Sigmoid colon (tissue), 7 donors: ENCODE results near the gene OR6F1. TPM values are rescaled to one million over a fixed set of nuclear protein-coding genes. Genes with fewer than 3 reads are reported as not detected.
"Not testable (repeated sequence)": the region's sequence is repeated elsewhere in the genome, so short reads cannot be mapped to it uniquely, and the experiment has no call there.

Experiments used
- DNase-seq: peaks from one replicate; pipeline ENCODE4 v3.0.0-alpha.2; 2019
- H3K27ac ChIP-seq, 4 donors: fragments of 200-600 bp; sonication (generic); one replicate each; pipeline ENCODE4 v1.5.1; 2016 to 2019; ENCODE audit warnings: mild to moderate bottlenecking in 1 of 4
- H3K27me3 ChIP-seq, 3 donors: fragments of 200-600 bp; sonication (generic); one replicate each; pipeline ENCODE4 v1.5.1; 2019; ENCODE audit warnings: mild to moderate bottlenecking in 1 of 3
- H3K36me3 ChIP-seq, 4 donors: fragments of 200-600 bp; sonication (generic); one replicate each; pipeline ENCODE4 v1.5.1; 2016 to 2019
- H3K4me1 ChIP-seq, 4 donors: fragments of 200-600 bp; sonication (generic); one replicate each; pipeline ENCODE4 v1.5.1; 2017 to 2019
- H3K4me3 ChIP-seq, 4 donors: fragments of 200-600 bp; sonication (generic); one replicate each; pipeline ENCODE4 v1.5.1; 2017 to 2019; ENCODE audit warnings: mild to moderate bottlenecking in 2 of 4, moderate library complexity in 1 of 4
- H3K9me3 ChIP-seq, 4 donors: fragments of 200-600 bp in 3 of 4; sonication (generic) in 3 of 4; one replicate each; pipeline versions ENCODE4 v1.5.1 to v1.6.1; 2013 to 2019
- EP300 ChIP-seq, 4 donors: sonication (generic); formaldehyde crosslinking; IDR thresholded peaks; one replicate each; pipeline ENCODE4 v1.6.1; 2017; ENCODE audit warnings: antibody characterized with exemption in 4 of 4
- POLR2A ChIP-seq, 2 donors: fragments of 450-650 bp; IDR thresholded peaks; one replicate each; pipeline ENCODE4 v1.6.1; 2016; ENCODE audit warnings: antibody characterized with exemption in 2 of 2, mild to moderate bottlenecking in 2 of 2, moderate library complexity in 2 of 2
- POLR2AphosphoS5 ChIP-seq, 4 donors: sonication (generic); formaldehyde crosslinking; IDR thresholded peaks; one replicate each; pipeline ENCODE4 v1.6.1; 2017; ENCODE audit warnings: antibody characterized with exemption in 4 of 4
- WGBS, 2 donors: extraction: QIAGEN DNeasy Blood & Tissue Kit; methylation state at CpG; one replicate each; pipeline ENCODE4 v1.1.7; 2013; 5-methylcytosine and 5-hydroxymethylcytosine counted together
- intact Hi-C: fragments of 100-400 bp; cut with DNase I; formaldehyde crosslinking; loops from one replicate; pipeline ENCODE4 v1.15.1; 2023
- polyA plus RNA-seq, 3 donors: library from polyadenylated mRNA; stranded (reverse); fragments of 200-250 nt; gene quantifications; one replicate each; pipeline ENCODE4 v1.2.3, GENCODE V29; 2013
- total RNA-seq, 4 donors: library from RNA; depleted of rRNA; stranded (reverse); fragments of >200 nt; gene quantifications; one replicate each; pipeline ENCODE4 v1.1.0, GENCODE V29; 2016
- TF ChIP-seq, protein P1 (sequence below), 4 experiments: fragments of 450-650 bp in 3 of 4; fragments of 200-600 bp in 1 of 4; IDR thresholded peaks; one replicate each; pipeline ENCODE4 v1.5.1; 2016 to 2019; ENCODE audit warnings: antibody characterized with exemption in 4 of 4, mild to moderate bottlenecking in 3 of 4, moderate library complexity in 2 of 4
- donor health status: healthy with polysubstance abuse.
- donor health status: Bipolar disorder and iron deficiency.
- donor health status: healthy.

Gene OR6F1
- total and polyA plus RNA-seq, 7 donors, result not detected

DNA sequence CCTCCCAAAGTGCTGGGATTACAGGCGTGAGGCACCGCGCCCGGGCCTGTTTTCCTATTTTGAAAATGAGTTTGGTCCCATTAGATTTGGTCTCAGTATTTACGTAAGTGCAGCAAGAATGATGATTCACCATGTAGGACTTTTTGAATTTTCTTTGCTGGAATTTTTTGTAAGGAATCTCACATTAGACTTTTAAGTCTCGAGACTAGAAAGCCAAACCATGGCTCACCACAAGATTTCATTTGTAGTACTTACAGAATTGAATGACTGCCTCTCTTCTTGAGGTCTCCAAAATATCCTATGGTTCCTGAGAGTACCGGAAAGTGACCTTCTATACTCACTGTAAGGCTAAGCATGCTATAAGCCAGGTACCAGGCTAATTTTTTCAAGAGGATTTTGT lies 31.2 kb upstream of the OR6F1 start:
- peaks cover 0 to 3% (median 0%) of the 10 kb centered on the region in 4 donors for H3K9me3 ChIP-seq
- H3K27ac ChIP-seq, result no peak overlapping the region
- H3K36me3 ChIP-seq, result no peaks in the 10 kb centered on the region
- 93% methylated on average over 7 of the region's 7 CpGs for WGBS, 2 donors
- H3K4me1 ChIP-seq, result no peaks in the 10 kb centered on the region
- no peaks in the 10 kb centered on the region for H3K27me3 ChIP-seq
- TF ChIP-seq, protein P1, sequence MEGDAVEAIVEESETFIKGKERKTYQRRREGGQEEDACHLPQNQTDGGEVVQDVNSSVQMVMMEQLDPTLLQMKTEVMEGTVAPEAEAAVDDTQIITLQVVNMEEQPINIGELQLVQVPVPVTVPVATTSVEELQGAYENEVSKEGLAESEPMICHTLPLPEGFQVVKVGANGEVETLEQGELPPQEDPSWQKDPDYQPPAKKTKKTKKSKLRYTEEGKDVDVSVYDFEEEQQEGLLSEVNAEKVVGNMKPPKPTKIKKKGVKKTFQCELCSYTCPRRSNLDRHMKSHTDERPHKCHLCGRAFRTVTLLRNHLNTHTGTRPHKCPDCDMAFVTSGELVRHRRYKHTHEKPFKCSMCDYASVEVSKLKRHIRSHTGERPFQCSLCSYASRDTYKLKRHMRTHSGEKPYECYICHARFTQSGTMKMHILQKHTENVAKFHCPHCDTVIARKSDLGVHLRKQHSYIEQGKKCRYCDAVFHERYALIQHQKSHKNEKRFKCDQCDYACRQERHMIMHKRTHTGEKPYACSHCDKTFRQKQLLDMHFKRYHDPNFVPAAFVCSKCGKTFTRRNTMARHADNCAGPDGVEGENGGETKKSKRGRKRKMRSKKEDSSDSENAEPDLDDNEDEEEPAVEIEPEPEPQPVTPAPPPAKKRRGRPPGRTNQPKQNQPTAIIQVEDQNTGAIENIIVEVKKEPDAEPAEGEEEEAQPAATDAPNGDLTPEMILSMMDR (IDR thresholded peaks at IDR 0.05), result no peak
- TF ChIP-seq POLR2AphosphoS5 (IDR thresholded peaks at IDR 0.05) (no peak), EP300 (IDR thresholded peaks at IDR 0.05) (no peak), POLR2A (IDR thresholded peaks at IDR 0.05) (no peak)
- DNase-seq, result no peak
- H3K4me3 ChIP-seq, result no peak overlapping the region
- intact Hi-C loops, result no loop called here

DNA sequence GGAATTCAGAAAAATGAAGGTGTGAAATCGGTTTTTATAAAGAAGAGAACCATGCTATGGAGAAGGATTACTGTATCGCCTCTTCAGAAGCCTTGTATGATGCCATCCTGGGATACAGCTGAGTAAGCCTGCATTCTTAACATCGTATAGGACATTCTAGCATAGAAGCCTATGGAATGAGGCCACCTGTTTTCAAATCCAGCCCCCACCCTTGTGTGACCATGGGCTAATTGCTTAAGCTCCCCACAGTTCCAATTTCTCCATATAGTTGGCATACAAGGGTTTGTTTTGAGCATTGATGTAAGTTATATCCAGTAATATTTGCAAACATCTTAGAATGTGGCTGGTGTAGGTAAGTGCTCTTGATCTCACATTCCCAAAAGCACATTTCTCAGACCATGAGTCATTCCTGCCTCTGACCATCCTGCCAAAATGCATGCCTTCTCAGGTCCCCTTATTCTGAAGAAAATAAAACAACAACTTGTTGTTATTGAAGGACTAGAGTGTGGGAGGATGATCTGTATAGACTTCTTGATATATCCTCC lies 30.0 kb upstream of the OR6F1 start:
- 79 to 84% methylated on average over 3 of the region's 3 CpGs for WGBS, 2 donors
- TF ChIP-seq POLR2AphosphoS5 (IDR thresholded peaks at IDR 0.05), result no peak
- TF ChIP-seq EP300 (IDR thresholded peaks at IDR 0.05), result no peak
- TF ChIP-seq, protein P1 (IDR thresholded peaks at IDR 0.05), result no peak
- no peak for TF ChIP-seq POLR2A (IDR thresholded peaks at IDR 0.05)
- intact Hi-C loops, result no loop called here

DNA sequence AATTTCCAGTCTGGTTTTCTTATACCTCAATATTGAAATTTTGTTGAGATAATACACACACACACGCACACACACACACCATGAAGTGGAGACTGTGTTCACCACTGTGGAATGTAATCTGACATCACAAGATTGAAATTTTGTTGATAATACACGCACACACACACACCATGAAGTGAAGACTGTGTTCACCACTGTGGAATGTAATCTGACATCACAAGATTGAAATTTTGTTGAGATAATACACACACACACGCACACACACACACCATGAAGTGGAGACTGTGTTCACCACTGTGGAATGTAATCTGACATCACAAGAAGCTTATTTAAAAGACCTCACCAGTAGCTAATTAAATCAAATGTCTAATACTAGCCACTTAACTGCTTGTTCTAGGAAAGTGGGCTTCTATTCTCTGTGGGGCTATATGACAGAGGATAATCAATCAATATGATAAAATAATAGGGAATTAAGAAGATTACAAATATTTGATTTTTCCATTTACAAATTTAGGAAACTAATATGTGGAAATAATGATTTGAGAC lies 25.8 kb upstream of the OR6F1 start:
- H3K4me3 ChIP-seq, H3K9me3 ChIP-seq, H3K4me1 ChIP-seq, H3K27me3 ChIP-seq, H3K27ac ChIP-seq, H3K36me3 ChIP-seq, intact Hi-C loops, DNase-seq: not testable (repeated sequence)
- WGBS, 2 donors, result 72 to 75% methylated on average over 3 of the region's 3 CpGs

More for the DNA sequence above, 30.0 kb upstream of the OR6F1 start:
- H3K36me3 ChIP-seq, result no peaks in the 10 kb centered on the region
- DNase-seq, result no peak
- peaks cover 0 to 3% (median 0%) of the 10 kb centered on the region in 4 donors for H3K9me3 ChIP-seq
- no peak overlapping the region for H3K27ac ChIP-seq
- no peaks in the 10 kb centered on the region for H3K4me1 ChIP-seq
- no peak overlapping the region for H3K4me3 ChIP-seq
- H3K27me3 ChIP-seq, result no peaks in the 10 kb centered on the region

DNA sequence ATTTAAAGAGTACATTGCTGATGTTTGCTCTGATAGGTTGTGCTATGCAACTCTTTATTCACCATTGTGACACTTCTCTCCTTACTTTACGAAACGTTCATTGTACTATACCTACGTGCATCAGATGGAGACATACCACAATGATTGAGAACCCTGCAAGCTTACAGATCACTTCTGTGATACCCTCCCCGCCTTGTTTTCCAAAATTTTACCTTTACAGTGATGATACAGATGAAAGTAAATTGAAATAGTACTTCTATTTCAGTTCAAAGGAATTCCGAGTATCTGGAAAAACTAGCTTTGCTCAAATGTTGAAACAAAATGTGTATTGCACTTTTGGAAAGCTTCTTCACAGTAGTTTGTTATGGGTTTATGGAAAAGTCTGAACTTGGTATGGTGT lies 25.3 kb upstream of the OR6F1 start:
- intact Hi-C loops, result no loop called here
- WGBS, 2 donors, result 83 to 85% methylated on average over 5 of the region's 5 CpGs
- H3K4me1 ChIP-seq, result no peaks in the 10 kb centered on the region

DNA sequence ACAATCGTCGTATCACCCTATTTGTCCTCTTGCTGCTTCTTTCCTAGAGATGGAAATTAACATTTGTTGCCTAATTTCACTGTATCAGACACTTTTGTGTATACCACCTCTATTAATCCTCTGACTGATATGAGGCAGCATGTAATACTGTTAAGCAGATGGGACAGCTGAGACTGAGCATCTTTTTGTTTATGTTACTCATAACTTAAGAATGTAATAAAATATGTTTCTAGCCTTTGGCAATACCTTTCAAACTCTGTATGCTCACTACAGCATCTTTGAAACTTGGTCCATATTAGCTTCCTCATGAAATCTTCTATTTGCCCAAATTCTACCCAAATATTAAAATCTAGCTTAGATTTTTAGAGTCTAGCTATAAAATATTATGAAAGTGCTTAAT lies 24.3 kb upstream of the OR6F1 start:
- H3K27me3 ChIP-seq, result no peaks in the 10 kb centered on the region
- no peak overlapping the region for H3K4me3 ChIP-seq
- H3K4me1 ChIP-seq, result no peaks in the 10 kb centered on the region
- TF ChIP-seq, protein P1 (IDR thresholded peaks at IDR 0.05), result no peak
- TF ChIP-seq EP300 (IDR thresholded peaks at IDR 0.05) (no peak), POLR2AphosphoS5 (IDR thresholded peaks at IDR 0.05) (no peak), POLR2A (IDR thresholded peaks at IDR 0.05) (no peak)
- intact Hi-C loops, result no loop called here
- peaks cover 0 to 3% (median 0%) of the 10 kb centered on the region in 4 donors for H3K9me3 ChIP-seq
- H3K27ac ChIP-seq, result no peak overlapping the region
- 91 to 92% methylated on average over 2 of the region's 2 CpGs for WGBS, 2 donors
- H3K36me3 ChIP-seq, result no peaks in the 10 kb centered on the region
- DNase-seq, result no peak

More for the DNA sequence above, 25.3 kb upstream of the OR6F1 start:
- no peak for TF ChIP-seq POLR2AphosphoS5 (IDR thresholded peaks at IDR 0.05)
- no peak for TF ChIP-seq EP300 (IDR thresholded peaks at IDR 0.05)
- no peak for TF ChIP-seq POLR2A (IDR thresholded peaks at IDR 0.05)
- TF ChIP-seq, protein P1 (IDR thresholded peaks at IDR 0.05), result no peak
- no peak for DNase-seq
- no peaks in the 10 kb centered on the region for H3K27me3 ChIP-seq
- H3K27ac ChIP-seq, result no peak overlapping the region
- H3K4me3 ChIP-seq, result no peak overlapping the region
- H3K9me3 ChIP-seq, result peaks cover 0 to 3% (median 0%) of the 10 kb centered on the region in 4 donors
- no peaks in the 10 kb centered on the region for H3K36me3 ChIP-seq
